Measurements from ENCODE around the gene TEKT4. TPM values are rescaled to one million over a fixed set of nuclear protein-coding genes. Genes with fewer than 3 reads are reported as not detected.
A peak's percentile ranks its signal among the peaks of the same experiment; 100 is the strongest.
"Not testable (repeated sequence)": the region's sequence is repeated elsewhere in the genome, so short reads cannot be mapped to it uniquely, and the experiment has no call there.

TEKT4 gene
- total RNA-seq = not detected
- long read RNA-seq, donor 1 = 0 reads
- long read RNA-seq, donor 2 = 0 reads

DNA sequence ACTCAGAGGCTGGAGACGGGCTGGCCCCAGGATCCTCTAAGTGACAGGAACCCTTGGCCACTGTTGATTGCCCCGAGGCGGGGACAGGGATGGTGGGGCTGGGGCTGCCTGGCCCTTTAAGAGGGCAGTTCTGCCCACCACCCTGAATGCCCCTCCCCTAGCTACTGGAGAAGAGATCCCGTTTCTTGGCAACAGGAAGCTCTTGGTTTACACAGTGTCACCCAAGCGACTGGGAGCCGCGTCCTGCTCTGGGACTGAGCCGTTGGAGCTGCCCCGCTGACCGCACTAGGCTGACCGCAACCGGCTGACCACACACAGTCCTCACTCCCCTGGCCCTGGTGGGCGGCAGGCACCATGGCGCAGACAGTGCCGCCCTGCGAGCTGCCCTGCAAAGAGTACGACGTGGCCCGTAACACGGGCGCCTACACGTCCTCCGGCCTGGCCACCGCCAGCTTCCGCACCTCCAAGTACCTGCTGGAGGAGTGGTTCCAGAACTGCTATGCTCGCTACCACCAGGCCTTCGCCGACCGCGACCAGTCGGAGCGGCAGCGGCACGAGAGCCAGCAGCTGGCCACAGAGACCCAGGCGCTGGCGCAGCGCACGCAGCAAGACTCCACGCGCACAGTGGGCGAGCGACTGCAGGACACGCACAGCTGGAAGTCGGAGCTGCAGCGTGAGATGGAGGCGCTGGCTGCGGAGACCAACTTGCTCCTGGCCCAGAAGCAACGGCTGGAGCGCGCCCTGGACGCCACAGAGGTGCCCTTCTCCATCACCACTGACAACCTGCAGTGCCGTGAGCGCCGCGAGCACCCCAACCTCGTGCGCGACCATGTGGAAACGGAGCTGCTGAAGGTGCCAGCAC, at the start of gene TEKT4:
Gene TEKT4 (plus strand): TSS at position 205 of the 862 bp plus-strand sequence. CDS start 150 bp downstream, at position 355.
- DNase-seq (ENCODE audit: low spot score) = no peak
- intact Hi-C loops (cut with DNase I) = no loop called here

- DNase-seq (ENCODE audit: low spot score); intact Hi-C loops (cut with DNase I): not testable (repeated sequence)
Measured at GRCh38 chr2:94839224-94839623, 32.0 kb upstream of the TEKT4 start.

- peak; percentile 48 for DNase-seq (ENCODE audit: low spot score)
Measured at GRCh38 chr2:94856856-94857255, 14.4 kb upstream of the TEKT4 start.

DNA sequence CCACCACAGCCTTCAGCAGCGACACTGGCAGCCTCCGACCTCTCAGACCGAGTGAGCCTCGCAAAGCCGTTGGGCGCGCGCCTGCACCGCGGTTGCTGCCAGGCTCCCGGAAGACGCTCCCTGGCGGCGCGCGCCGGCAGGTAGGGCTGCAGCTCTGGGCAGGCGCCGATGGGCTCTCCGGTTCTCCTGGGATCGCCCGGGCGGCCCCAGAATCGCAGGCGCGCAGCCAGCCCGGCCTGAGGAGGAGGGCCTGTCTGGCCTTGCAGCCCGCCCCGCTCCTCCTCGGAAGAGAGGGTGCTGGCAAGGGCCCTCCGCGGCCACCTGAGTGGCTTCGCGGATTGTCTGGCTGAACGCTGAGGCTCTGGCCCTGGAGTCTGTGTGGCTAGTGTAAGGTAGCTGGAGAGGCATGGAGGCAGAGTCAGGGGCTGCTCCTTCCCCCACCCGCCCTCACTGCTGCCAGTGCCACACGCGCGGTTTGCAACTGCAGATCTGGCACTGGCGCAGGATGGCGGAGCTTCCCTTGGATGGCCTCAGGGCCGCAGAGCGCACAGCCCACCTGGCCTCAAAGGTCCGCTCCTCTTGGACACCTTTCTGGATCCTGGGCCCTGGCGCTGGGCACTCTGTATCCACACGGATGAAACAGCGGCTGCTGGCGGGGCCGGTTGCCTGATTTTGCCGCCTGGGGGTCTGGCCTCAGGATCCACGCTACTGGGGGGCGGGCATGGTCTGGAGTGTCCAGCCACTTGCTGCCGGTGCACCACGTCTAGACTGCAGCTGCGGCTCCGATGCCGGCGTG, 13.7 kb upstream of the TEKT4 start:
- intact Hi-C loops (cut with DNase I) = not testable (repeated sequence)
- DNase-seq (ENCODE audit: low spot score) = peak; percentile 69

More at GRCh38 chr2:94856856-94857255, 14.4 kb upstream of the TEKT4 start:
- intact Hi-C loops (cut with DNase I) = not testable (repeated sequence)

DNA sequence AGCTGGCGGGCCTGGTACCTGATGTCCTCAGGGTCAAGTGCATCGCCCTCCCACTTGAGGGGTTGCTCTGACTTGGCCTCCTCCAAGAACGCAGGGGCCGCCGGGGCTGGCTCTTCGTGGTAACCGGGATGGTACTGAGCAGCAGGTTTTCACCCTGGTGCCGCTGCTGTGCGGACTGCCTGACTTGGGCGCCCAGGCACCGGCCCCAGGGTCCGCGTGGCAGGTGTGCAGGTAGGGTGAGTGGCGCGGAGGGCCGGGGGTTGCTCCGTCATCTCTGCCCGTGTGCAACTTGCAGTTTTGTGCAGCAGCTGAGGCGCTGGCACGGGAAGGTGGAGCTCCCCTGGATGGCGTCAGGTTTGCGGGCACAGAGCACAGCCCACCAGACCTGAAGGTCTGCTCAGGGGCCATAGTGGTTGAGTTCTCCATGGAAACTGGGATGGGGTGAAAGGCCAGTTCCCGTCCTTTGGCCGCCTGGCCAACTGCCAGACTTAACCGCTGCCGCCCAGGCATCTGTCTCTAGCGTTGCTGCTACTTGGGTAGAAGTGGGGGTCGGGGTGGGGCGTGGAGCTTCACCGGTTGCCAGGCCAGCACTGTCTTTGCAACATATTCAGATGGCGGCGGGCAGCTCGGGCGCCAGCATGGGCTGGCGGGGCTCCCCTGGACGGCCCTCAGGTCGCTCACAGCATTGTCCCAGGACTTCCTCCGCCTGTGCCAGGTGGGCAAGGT, 12.9 kb upstream of the TEKT4 start:
- intact Hi-C loops (cut with DNase I) = not testable (repeated sequence)
- DNase-seq (ENCODE audit: low spot score) = peak; percentile 64

GRCh38 chr2:94861308-94862152, 9.7 kb upstream of the TEKT4 start:
- intact Hi-C loops (cut with DNase I) = no loop called here
- peak; percentile 74 for DNase-seq (ENCODE audit: low spot score)

DNA sequence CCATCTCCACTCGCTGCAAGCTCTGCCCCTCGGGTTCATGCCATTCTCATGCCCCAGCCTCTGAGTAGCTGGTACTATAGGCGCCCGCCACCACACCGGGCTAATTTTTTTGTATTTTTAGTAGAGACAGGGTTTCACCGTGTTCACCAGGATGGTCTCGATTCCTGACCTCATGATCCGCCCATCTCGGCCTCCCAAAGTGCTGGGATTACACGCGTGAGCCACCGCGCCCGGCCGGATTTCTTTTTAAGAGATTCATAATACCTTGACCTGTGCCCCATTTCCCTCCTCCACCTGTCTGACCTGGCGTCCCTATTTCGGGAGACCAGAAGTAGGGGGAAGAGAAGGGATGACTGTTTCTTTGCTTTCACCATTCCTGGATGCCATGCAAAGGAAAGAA, 8.3 kb upstream of the TEKT4 start:
- intact Hi-C loops (cut with DNase I); DNase-seq (ENCODE audit: low spot score): not testable (repeated sequence)

GRCh38 chr2:94869131-94869530, 2.1 kb upstream of the TEKT4 start:
- intact Hi-C loops (cut with DNase I) = no loop called here
- no peak for DNase-seq (ENCODE audit: low spot score)

DNA sequence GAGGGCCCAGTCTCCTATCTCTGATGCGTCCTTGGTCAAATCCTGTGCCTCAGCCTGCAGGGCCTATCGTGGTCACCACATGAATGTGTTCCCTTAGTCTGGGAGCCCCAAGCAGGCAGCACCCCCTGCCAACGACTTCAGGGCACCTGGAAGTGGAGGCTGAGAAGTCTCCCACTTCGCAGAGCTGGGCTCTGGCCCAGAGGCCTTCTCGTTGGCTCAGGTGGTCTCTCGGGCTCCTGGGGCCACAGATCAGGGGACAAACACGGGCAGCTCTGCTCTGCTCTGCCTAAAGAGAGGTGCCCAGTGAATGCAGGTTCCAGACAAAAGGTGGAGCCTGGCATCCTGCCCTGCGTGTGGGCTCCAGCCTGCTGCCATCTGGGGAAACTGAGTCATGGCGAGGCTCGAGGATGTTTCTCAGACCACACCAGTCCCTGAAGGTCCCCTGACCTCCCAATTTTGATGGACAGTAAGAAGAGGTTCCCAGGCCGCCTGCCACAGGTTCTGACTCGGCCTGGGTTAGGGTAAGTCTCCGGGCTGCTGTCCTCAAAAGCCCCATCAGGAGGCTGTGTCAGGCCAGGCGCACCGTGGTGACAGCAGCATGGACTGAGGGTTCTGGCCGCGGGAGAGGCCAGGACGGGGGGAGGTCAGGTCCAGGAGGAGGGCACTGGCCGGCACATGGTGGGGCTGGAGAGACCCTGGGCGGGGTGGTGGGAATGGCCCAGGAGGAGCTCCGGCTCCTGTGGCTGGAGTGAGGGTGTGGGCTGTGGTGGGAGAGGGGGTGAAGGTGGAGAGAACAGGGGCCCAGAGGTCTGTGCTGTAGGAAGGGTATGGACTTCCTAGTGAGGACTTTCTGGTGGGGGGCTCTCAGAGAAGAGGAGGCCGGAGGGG, 1.4 kb upstream of the TEKT4 start:
- intact Hi-C loops (cut with DNase I) = no loop called here
- no peak for DNase-seq (ENCODE audit: low spot score)

DNA sequence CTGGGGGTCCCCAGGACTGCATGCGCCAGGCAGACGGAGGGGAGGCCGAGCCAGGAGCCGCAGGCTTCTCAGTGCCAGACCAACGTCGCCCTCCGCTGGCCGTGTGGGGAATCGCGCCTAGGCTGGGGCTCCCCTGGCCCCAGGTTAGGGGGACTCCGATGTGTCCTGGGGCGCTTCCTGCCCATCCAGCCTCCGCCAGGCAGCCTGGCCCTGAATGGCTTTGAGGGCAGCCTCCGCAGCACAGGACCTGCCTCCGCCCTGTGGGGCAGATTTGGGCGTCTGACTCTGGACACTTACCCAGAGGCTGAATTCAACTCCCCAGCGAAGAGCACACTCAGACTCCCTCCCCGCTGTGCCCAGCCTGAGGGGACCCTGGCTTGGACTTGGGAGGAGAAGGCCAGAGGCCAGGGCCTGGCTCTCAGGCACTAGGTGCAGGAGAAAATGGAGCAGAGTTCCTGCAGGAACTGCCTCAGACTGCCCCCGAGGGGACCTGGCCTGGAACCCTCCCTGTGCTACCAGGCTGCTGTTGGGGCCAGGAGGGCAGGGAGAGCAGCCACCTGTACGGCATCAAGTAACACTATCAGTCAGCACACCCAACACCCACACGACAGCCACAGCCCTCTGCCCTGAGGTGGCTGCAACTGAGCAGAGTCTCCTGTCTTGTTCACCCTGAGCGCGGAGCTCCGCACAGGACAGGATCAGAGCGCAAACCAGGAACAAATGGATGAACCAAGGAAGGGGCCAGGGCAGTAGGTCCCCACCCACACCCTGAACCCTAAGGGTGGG, 597 bp upstream of the TEKT4 start:
- DNase-seq (ENCODE audit: low spot score) = no peak
- intact Hi-C loops (cut with DNase I) = no loop called here

- DNase-seq (ENCODE audit: low spot score) = no peak
- intact Hi-C loops (cut with DNase I) = no loop called here
Measured at GRCh38 chr2:94872088-94872618, 923 bp downstream of the TEKT4 start.

- no peak for DNase-seq (ENCODE audit: low spot score)
- intact Hi-C loops (cut with DNase I) = no loop called here
Measured at GRCh38 chr2:94872676-94873361, 1.6 kb downstream of the TEKT4 start.

DNA sequence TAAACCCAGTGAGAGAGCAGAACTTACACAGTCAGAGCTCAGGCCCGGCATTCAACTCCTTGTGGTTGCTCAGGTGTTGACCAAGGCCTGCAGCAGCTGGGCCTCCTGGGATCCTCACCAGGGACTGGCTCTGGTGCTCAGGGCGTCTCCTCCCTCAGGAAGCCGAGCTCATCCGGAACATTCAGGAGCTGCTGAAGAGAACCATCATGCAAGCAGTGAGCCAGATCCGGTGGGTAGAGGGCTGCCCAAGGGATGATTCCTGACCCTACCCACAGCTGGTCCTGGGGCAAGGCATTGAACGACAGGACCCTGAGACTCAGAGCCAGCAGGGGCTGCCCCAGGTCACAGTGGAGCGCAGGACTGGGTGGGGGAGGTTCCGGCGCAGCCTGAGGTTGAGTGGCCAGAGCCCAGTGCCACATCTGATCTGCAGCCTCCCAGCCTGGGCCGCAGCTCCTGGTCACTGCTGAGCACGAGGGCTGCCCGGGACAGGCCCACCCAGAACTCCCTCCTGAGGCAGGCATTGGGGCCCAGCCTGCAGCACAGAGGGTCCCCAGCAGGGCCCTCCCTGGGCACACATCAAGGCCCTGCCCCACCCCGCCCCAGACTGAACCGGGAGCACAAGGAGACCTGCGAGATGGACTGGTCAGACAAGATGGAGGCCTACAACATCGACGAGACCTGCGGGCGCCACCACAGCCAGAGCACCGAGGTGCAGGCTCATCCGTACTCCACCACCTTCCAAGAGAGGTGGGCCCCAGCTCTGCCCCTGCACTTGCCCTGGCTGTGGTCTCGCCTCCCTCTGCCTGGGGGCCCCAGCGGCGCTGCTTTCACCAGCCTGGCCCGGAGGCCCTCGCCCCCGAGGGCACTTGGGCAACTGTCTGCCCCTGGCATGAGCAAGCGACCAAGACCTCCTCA, 2.4 kb downstream of the TEKT4 start:
- no peak for DNase-seq (ENCODE audit: low spot score)
- intact Hi-C loops (cut with DNase I) = no loop called here

DNA sequence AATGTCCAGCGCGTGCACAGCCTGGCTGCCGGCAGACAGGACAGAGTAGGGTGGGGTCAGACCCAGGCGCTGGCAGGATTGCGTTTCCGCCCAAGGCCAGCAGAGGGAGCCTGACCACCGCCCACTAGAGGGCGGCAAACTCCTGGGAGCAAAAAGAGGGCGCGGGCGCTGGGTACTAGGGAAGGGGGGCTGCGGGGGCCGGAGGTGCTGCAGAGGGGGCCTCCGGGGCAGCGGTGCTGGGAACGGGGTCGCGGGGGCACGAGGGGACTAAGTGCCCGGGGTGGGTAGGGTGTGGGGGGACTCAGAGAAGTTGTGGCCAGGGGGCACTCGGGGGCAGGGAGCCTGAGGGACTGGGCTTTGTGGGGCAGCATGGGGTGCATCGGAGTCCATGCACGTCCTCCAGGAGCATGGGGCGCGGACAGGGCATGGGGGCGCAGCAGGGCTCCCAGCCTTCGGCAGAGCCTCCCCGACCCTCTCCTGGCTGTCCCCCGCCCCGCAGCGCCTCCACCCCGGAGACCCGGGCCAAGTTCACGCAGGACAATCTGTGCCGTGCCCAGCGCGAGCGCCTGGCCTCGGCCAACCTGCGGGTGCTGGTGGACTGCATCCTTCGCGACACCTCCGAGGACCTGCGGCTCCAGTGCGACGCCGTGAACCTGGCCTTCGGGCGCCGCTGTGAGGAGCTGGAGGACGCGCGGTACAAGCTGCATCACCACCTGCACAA, 3.2 kb downstream of the TEKT4 start:
- intact Hi-C loops (cut with DNase I) = no loop called here
- no peak for DNase-seq (ENCODE audit: low spot score)
